Measurements from ENCODE around the gene SPARCL1. TPM values are rescaled to one million over a fixed set of nuclear protein-coding genes. Genes with fewer than 3 reads are reported as not detected.
A peak's percentile ranks its signal among the peaks of the same experiment; 100 is the strongest.

Gene SPARCL1
- total and polyA plus RNA-seq, 2 experiments from 2014 or later: not detected

GRCh38 chr4:87540146-87541058, 11.2 kb upstream of the SPARCL1 start:
- Histone ChIP-seq H3K27ac (no peak overlapping the region), H3K4me3 (no peak overlapping the region), H3K4me1 (ENCODE audit: low read depth) (no peaks in the 10 kb centered on the region), H3K9me3 (ENCODE audit: low read depth) (no peaks in the 10 kb centered on the region), H3K36me3 (no peaks in the 10 kb centered on the region), H3K27me3 (no peaks in the 10 kb centered on the region)
- DNase-seq (ENCODE audit: low read depth in 1 of 2, low spot score in 1 of 2): peak in 1 of 2 donors; percentile 81
- TF ChIP-seq CTCF (IDR thresholded peaks at IDR 0.05; ENCODE audit: low read depth, low read length): no peak

- H3K4me1 ChIP-seq (ENCODE audit: low read depth): peaks cover 8% of the 10 kb centered on the region
- no peak overlapping the region for H3K27ac ChIP-seq
- no peak overlapping the region for H3K4me3 ChIP-seq
- H3K27me3 ChIP-seq: no peaks in the 10 kb centered on the region
- no peaks in the 10 kb centered on the region for H3K9me3 ChIP-seq (ENCODE audit: low read depth)
- no peaks in the 10 kb centered on the region for H3K36me3 ChIP-seq
- no peak for TF ChIP-seq CTCF (IDR thresholded peaks at IDR 0.05; ENCODE audit: low read depth, low read length)
- DNase-seq (ENCODE audit: low read depth in 1 of 2, low spot score in 1 of 2): no peak
Observed at GRCh38 chr4:87532907-87533306, 3.7 kb upstream of the SPARCL1 start.

DNA sequence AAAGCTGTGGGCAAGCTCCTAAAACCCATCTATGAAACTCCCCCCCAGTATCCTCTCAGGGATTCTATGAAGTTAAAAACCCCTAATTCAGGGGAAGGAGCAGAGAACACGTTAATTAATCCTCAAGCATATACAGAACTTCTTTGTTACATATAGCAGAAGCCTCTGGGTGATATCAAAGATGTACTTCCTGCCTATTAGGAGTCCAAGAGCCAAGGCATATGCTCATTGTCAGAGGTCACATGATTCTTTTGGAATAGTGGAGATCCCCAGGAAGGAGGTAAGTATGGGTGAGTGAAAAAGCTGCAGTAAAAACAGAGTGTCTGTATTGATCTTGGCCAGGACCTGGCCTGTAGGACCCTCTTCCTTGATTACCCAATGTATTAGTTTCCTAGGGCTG, 2.9 kb upstream of the SPARCL1 start:
- Histone ChIP-seq H3K9me3 (ENCODE audit: low read depth) (no peaks in the 10 kb centered on the region), H3K36me3 (no peaks in the 10 kb centered on the region), H3K27ac (no peak overlapping the region), H3K4me3 (no peak overlapping the region), H3K27me3 (no peaks in the 10 kb centered on the region), H3K4me1 (ENCODE audit: low read depth) (peaks cover 10% of the 10 kb centered on the region)
- DNase-seq (ENCODE audit: low read depth in 1 of 2, low spot score in 1 of 2): peak in 1 of 2 donors; percentile 30
- TF ChIP-seq CTCF (IDR thresholded peaks at IDR 0.05; ENCODE audit: low read depth, low read length): no peak

DNA sequence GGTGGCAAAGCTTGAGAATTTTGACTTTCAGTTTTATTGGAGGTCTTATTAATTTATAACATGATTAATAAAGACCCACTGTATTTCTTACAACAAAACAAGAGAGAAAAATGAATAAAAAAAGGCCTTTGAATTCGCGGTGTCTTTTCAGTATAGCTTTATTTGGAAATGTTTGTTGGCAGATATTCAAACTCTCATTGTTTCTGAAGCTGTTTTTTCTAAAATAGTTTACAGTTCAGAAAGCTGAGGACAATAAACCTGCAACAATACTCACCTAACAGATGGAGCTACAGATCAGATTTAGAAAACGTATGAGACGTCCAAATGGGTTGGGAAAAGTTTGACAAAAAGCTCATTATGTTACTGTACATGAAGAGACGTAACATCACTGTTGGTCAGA, 2.4 kb upstream of the SPARCL1 start:
- no peak for TF ChIP-seq CTCF (IDR thresholded peaks at IDR 0.05; ENCODE audit: low read depth, low read length)
- Histone ChIP-seq H3K27me3 (no peaks in the 10 kb centered on the region), H3K4me1 (ENCODE audit: low read depth) (peaks cover 10% of the 10 kb centered on the region), H3K36me3 (no peaks in the 10 kb centered on the region), H3K27ac (no peak overlapping the region), H3K4me3 (no peak overlapping the region), H3K9me3 (ENCODE audit: low read depth) (no peaks in the 10 kb centered on the region)
- DNase-seq (ENCODE audit: low read depth in 1 of 2, low spot score in 1 of 2): peak in 1 of 2 donors; percentile 16

- H3K4me1 ChIP-seq (ENCODE audit: low read depth): peaks cover 10% of the 10 kb centered on the region
- no peaks in the 10 kb centered on the region for H3K36me3 ChIP-seq
- no peak overlapping the region for H3K27ac ChIP-seq
- H3K9me3 ChIP-seq (ENCODE audit: low read depth): no peaks in the 10 kb centered on the region
- H3K4me3 ChIP-seq: no peak overlapping the region
- TF ChIP-seq CTCF (IDR thresholded peaks at IDR 0.05; ENCODE audit: low read depth, low read length): no peak
- peak in 1 of 2 donors; percentile 95 for DNase-seq (ENCODE audit: low read depth in 1 of 2, low spot score in 1 of 2)
- no peaks in the 10 kb centered on the region for H3K27me3 ChIP-seq
Observed at GRCh38 chr4:87530868-87531267, 1.7 kb upstream of the SPARCL1 start.

All from cardiac muscle cell (in vitro differentiated cells and primary cell).